OCI-LY3 (cell line): ENCODE measurements around the gene GHRHR.

Experiments
- EZH2phosphoT487 ChIP-seq: fragments of 200-600 bp; shearing (Covaris generic); IDR thresholded peaks from 2 replicates; pipeline ENCODE4 v1.6.1; 2018; ENCODE audit warnings: antibody characterized with exemption, mixed run types, low read depth
- TF ChIP-seq, protein P1 (sequence below): fragments of 200-600, 300-600 bp; sonication (generic); IDR thresholded peaks from 2 replicates; pipeline ENCODE4 v1.5.1; 2014; ENCODE audit warnings: antibody characterized with exemption, low read length, low read depth

DNA sequence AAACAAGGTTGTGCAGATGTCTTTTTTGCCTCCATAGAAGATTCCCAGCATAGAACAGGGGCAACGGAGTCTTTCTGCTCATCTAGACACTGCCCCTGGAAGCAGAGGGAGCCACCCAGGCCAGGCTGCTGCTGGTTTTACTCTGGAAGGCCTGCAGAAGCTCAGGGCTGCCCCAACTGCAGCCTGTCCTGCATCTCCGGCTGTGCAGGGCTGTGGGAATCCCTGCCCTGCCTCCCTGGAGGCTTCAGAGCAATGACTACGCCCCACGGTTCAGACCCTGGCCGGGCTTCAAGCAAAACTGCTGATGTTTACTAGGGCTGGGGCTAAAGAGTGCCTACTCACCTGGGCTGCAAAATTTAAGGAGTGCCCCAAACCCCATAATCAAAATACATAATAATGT lies 43.9 kb downstream of the GHRHR start:
- TF ChIP-seq, protein P1, sequence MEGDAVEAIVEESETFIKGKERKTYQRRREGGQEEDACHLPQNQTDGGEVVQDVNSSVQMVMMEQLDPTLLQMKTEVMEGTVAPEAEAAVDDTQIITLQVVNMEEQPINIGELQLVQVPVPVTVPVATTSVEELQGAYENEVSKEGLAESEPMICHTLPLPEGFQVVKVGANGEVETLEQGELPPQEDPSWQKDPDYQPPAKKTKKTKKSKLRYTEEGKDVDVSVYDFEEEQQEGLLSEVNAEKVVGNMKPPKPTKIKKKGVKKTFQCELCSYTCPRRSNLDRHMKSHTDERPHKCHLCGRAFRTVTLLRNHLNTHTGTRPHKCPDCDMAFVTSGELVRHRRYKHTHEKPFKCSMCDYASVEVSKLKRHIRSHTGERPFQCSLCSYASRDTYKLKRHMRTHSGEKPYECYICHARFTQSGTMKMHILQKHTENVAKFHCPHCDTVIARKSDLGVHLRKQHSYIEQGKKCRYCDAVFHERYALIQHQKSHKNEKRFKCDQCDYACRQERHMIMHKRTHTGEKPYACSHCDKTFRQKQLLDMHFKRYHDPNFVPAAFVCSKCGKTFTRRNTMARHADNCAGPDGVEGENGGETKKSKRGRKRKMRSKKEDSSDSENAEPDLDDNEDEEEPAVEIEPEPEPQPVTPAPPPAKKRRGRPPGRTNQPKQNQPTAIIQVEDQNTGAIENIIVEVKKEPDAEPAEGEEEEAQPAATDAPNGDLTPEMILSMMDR, result no peak
- TF ChIP-seq EZH2phosphoT487, result no peak
